GM21423 (cell line): ENCODE results near the gene TPM2.

ENCODE experiments used
- ATAC-seq: cut with Tn5 transposase; IDR thresholded peaks from one replicate; pipeline ENCODE4 v1.9.1; 2021; ENCODE audit warnings: mild to moderate bottlenecking, moderate library complexity; ENCODE audit not compliant: unreplicated experiment

Gene TPM2

GRCh38 chr9:35679766-35680330 is 9.9 kb downstream of the TPM2 start:
- no peak for ATAC-seq

DNA sequence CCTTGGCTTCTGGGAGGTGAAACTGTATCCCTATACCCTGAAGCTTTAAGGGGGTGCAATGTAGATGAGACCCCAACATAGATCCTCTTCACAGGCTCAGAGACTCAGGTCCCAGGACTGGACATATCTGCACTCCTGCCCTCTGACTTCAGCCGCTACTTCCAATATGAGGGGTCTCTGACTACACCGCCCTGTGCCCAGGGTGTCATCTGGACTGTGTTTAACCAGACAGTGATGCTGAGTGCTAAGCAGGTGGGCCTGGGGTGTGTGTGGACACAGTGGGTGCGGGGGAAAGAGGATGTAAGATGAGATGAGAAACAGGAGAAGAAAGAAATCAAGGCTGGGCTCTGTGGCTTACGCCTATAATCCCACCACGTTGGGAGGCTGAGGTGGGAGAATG is 10.6 kb downstream of the TPM2 start:
- no peak for ATAC-seq

DNA sequence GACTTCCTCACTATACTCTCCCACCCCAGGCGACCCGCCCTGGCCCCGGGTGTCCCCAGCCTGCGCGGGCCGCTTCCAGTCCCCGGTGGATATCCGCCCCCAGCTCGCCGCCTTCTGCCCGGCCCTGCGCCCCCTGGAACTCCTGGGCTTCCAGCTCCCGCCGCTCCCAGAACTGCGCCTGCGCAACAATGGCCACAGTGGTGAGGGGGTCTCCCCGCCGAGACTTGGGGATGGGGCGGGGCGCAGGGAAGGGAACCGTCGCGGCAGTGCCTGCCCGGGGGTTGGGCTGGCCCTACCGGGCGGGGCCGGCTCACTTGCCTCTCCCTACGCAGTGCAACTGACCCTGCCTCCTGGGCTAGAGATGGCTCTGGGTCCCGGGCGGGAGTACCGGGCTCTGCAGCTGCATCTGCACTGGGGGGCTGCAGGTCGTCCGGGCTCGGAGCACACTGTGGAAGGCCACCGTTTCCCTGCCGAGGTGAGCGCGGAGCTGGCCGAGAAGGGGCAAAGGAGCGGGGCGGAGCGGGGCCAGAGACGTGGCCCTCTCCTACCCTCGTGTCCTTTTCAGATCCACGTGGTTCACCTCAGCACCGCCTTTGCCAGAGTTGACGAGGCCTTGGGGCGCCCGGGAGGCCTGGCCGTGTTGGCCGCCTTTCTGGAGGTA is 13.9 kb downstream of the TPM2 start:
- no peak for ATAC-seq

DNA sequence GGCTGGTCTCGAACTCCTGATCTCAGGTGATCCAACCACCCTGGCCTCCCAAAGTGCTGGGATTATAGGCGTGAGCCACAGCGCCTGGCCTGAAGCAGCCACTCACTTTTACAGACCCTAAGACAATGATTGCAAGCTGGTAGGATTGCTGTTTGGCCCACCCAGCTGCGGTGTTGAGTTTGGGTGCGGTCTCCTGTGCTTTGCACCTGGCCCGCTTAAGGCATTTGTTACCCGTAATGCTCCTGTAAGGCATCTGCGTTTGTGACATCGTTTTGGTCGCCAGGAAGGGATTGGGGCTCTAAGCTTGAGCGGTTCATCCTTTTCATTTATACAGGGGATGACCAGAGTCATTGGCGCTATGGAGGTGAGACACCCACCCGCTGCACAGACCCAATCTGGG is 14.5 kb downstream of the TPM2 start:
- ATAC-seq: no peak

GRCh38 chr9:35674025-35674361 is 15.7 kb downstream of the TPM2 start:
- no peak for ATAC-seq

- no peak for ATAC-seq
Measured at GRCh38 chr9:35673132-35674024, 16.3 kb downstream of the TPM2 start, which contains the start of gene CA9. Gene CA9, plus strand, starts transcription at chr9:35673928. Its CDS starts 32 bp downstream, at chr9:35673960.

GRCh38 chr9:35669331-35670145 is 20.2 kb downstream of the TPM2 start:
- no peak for ATAC-seq

GRCh38 chr9:35667939-35668338 is 21.8 kb downstream of the TPM2 start:
- no peak for ATAC-seq

GRCh38 chr9:35666549-35666948 is 23.2 kb downstream of the TPM2 start:
- no peak for ATAC-seq

DNA sequence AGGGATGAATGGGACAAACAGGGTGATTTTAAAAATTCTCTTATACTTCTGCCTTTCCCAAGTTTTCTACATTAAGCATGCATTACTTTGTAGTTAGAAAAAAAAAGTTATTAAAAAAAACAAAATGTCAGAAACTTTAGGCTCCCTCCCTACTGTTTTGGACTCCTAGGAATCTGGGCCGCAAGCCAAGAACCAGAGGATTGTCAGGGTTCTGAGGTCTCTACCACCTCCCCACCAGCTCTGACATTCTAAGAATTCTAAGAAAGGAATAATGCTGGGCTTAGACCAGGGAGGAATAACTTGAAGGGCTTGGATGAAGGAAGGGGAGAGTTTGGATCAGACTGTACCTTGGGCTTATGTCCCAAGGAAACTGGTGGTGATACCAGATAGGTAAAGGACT is 23.7 kb downstream of the TPM2 start:
- no peak for ATAC-seq

DNA sequence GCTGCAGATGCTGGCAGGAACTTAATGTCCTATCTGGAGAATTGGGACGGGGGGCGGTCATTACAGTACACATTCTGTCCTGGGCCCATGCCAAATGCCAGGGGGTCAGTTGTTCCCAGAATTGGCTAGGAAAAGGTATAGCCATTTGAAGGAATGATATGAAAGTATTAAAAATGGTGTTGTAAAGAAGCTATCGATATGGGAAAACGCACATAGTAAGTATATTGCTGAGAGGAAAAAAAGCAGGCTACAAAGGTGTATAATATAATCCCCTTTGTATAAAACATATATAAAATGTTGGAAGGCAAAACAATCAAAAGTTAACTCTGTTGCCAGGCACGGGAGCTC is 24.3 kb downstream of the TPM2 start:
- no peak for ATAC-seq

GRCh38 chr9:35664531-35665470 is 24.9 kb downstream of the TPM2 start, which contains the start of gene ARHGEF39:
Gene ARHGEF39, minus strand, starts transcription at chr9:35665195. Its CDS starts 26 bp downstream, at chr9:35665169.
- peak; percentile 76 for ATAC-seq

DNA sequence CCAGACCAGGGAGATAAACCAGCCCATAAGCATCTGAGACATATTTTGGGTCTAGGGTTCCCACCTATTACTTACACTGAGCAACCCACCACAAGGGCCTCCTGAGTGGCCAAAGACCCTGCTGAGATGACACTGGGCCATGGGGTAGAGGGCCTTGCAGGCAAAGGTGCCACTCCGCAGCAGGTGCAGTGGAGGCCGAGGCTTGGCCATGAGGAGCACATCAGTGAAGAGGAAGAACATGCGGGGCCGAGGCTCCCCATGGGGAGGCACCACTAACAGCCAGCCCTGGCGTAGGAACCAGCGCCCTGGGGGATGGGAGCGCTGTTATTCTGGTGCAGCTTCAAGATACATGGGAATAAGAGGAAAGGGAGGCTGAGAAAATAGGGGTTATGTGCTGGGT is 27.3 kb downstream of the TPM2 start:
- ATAC-seq: no peak

DNA sequence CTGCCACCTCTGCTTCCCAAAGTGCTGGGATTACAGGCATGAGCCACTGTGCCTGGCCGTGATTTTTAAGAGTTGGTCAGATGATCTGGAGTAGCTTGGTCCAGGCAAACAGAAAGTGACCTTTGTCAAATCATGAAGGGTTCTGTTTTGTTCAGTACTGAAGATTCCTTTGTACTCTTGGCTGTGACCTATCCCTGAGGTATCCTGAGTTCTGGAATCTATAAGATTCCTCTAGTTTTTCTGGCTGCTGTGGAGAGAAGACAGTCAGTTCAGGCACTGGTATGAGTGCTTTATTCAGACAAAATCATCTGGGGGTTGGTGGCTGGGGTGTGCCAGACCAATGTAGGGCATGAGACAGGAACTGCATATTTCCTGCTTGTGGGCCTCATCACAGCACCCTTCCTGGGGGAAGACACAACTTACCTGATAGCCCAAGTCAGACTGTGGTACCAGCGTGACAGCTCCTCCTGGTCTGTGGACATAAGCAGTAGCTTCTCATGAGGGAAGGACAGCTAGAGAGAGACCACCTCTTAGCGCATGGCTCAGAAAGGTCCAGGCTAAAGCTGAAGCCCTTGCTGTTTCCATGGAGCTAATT is 27.9 kb downstream of the TPM2 start:
- no peak for ATAC-seq

GRCh38 chr9:35660966-35661415 is 28.7 kb downstream of the TPM2 start:
- ATAC-seq: no peak

DNA sequence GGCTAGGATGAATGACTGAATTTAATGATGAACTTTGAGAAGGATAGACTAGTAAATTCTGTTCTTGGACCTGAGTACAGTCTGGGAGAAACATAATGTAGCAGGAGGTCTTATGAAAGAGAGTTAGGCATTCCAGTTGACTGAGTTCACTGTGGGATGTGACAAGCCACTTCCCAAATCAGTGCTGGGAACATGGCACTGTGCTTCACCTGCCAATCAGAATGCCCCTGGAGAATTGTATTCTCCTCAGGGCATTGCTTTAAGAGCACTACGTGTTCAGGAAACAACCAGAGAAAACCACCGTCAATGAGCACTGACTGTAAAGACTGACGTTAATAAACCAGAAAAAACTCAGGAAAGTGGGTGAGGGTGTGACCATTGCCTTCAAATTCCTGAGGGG is 30.4 kb downstream of the TPM2 start:
- ATAC-seq: no peak

DNA sequence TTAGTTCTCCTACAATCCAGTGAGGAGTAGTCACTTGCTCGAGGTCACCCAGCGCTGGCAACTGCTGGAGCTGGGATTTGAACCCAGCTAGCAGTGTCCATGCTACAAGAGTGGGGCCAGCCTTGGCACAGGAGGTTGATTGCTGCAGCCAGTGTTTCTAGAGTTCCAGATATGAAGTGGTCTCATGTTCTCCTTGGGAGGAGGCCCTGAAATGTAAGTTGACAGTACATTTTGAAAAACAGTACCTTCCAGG is 30.8 kb downstream of the TPM2 start:
- no peak for ATAC-seq

- ATAC-seq: peak; percentile 55
Measured at GRCh38 chr9:35658137-35658967, 31.4 kb downstream of the TPM2 start, which contains the start of gene CCDC107. Gene CCDC107, plus strand, starts transcription at chr9:35658292. Its CDS starts 88 bp downstream, at chr9:35658380.
